HG03139 (cell line): Measurements from ENCODE around the gene PRTFDC1.

Experiments used
- ATAC-seq: cut with Tn5 transposase; IDR thresholded peaks from one replicate; pipeline ENCODE4 v1.9.1; 2021; ENCODE audit not compliant: unreplicated experiment

PRTFDC1 gene

DNA sequence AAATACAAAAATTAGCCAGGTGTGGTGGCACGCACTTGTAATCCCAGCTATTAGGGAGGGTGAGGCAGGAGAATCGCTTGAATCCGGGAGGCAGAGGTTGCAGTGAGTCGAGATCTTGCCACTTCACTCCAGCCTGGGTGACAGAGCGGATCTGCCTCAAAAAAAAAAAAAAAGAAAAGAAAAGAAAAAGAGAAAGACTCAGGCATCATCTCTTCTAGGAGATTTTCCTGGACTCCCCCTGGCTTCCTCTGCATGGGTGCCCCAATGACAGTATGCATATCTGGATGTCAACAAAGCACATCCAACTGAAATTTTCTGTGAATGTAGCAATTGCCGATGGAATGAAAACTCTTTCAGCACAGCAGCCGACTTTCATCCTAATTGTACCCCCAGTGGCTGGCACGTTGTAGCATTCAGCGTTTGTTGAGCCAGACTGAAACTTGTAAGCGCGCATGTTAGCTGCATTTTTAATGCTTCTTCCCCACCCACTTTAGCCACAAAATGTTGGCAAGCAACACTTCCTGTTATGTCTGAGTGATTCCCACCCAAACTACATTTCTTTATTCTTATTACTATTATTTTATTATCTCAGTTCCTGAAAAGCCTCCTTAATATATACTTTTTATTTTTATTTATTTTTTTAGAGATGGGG, 70.2 kb downstream of the PRTFDC1 start:
- ATAC-seq, result no peak

DNA sequence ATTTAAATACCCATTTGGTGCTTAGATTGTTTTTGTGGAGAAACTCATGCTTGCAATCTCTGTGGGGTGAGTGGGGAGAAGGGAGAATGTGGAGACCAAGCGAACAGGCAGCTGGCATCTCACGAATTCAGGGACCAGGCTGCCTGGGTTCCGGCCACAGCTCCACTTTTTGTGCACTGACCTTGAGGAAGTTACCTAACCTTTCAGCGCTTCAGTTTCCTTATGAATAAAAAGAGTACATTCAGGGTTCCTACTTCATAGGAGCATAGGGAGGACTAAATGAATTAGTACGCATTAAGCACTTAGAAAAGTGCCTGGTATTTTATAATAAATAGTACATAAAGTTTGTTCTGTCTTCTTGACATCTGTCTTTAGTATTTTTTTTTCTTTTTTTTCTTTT, 72.5 kb downstream of the PRTFDC1 start:
- ATAC-seq, result no peak

DNA sequence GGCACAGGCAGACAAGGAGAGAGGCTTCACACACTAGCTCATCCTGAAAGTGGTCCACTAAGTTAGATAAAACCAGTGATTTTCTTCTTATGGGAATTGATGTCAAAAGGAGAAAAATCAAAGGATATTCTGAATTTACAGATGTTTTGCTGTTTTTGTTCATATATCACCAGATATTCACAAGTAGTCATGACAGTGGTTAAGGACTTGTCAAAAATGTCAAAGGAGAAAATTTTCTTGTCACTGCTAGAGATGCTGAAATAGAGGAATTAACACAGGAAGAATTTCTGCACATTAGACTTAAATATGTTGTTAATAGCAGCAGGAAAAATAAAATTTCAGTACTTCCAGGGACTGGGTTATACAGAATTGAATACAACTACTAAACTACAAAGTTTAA, 78.3 kb downstream of the PRTFDC1 start:
- ATAC-seq, result no peak

DNA sequence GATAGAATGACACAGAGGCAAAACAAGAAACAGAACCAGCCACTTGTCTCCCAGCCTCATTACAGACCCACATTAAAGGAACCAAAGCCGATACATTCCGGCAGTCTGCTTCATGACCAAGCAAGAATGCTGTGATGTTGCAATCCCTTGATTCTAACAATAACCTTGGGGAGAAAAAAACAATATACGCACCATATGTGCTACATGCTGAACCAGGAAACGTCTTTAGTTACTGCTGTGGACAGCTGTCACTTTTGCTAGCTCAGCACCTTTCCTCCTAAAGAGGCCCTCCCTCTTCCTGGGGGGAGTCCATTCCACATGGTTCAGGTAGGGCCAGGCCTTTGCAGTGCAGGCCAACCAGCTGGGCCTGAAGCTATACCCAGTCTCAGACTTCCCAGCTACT, 79.1 kb downstream of the PRTFDC1 start:
- ATAC-seq, result no peak

DNA sequence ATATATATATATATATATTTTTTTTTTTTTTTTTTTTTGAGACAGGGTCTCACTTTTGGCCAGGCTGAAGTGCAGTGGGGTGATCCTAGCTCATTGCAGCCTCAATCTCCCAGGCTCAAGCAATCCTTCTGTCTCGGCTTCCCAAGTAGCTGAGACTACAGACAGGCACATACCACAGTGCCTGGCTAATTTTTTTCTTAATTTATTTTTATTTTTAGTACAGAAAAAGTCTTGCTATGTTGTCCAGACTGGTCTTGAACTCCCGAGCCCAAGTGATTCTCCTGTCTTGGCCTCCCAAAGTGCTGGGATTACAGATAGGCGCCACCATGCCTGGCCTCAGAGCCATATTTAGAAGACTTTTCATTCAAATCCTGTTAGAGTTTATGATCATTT, 79.6 kb downstream of the PRTFDC1 start:
- no peak for ATAC-seq

DNA sequence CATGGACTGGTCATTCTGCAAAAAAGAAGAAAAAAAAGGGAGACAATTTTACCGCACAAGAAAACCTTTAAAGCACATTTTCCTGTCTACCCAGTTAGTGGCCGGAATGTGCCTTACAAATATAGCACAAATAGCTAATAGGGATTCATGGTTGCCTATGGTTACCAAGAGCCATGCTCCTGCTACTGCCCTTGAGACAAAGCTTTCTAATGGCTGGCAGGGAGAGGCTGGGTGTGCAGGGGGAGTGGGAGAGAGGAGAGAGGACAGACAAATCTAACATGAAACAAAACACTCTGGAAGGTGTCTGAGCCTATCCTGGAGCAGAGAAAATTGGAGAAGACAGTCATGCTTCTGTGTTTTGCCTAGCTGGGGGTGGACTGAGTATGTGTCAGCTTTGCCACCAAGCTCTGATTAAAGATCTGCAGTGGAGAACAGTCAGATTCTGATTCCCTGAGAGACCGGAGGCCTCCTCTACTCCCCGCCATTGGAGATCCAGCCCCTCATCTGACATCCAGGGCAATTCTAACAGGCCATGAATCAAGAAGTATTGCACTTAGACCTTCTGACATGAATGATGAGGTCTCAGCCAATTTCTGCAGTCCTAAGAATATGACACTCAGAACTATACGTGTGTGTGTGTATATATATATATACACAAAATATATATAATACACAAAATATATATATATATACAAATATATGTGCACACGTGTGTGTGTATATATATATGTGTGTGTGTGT, 80.2 kb downstream of the PRTFDC1 start:
- ATAC-seq, result no peak

DNA sequence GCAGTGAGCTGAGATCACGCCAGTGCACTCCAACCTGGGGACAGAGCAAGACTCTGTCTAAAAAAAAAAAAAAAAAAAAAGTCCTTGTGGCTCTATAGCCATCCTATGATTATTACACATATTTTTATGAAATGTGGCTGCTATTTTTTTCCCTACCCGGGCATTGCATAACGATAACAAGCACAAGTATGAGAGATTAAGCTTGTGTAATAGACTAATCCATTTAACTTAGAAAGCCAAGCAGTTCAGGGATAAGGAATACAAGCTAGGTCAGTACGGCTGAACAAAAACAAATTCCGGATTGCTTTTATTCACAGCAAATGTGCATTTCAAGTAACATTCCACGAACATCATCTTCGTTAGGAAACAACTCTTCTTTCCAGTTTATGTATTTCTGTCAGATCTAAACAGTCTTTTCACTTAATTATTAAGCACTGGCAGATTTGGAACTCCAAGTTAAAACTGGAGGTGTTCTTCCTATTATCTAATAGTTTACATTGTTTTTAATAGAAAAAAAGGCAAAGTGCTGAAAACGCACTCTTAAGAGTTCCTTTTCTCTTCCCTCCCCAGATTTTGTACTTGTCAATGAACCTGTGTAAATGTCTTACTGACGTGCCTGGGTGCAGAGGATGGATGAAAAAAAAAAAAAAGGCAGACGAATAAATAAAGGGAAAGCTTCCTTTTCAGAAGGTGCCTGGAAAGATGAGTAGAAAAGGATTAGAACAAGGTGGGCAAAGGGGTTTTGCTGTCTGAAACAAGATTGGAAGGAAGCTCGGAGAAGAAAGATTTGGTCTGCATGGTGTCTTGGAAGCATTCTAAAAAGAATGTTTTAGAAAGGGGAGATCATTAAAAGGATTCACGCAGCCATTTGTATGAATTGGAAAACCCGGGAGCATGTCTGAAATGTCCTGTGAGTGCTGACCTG, 81.1 kb downstream of the PRTFDC1 start:
- no peak for ATAC-seq

DNA sequence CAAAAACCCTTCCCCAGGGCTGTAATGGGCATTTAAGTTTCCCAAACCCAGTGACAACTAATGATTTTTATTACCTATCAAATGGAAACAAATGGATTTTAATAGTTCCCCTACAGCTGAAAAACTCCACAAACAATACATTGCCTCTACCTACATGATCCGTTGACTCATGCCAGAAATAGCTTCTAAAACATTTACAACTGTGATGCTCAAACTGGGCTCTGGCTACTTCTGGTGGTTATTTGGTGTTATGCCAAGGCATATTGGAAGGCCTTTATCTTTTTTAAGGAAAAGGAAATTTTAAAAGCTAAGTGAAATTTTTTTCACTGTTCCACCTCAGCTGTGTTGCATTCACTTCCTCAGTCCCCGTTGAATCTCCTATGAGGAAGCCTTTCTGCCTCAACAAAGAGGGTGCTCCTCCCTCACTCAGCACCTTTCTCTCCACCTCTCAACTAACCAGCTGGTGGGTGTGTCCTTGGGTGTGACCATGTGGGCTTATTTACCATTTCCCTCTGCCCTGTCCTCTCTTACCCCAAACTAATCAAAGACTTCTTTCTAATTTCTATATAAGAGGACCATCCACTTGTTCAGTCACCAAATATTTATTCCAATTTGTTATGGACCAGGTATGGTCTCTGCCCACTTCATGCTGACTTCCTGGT, 82.9 kb downstream of the PRTFDC1 start:
- ATAC-seq, result no peak

DNA sequence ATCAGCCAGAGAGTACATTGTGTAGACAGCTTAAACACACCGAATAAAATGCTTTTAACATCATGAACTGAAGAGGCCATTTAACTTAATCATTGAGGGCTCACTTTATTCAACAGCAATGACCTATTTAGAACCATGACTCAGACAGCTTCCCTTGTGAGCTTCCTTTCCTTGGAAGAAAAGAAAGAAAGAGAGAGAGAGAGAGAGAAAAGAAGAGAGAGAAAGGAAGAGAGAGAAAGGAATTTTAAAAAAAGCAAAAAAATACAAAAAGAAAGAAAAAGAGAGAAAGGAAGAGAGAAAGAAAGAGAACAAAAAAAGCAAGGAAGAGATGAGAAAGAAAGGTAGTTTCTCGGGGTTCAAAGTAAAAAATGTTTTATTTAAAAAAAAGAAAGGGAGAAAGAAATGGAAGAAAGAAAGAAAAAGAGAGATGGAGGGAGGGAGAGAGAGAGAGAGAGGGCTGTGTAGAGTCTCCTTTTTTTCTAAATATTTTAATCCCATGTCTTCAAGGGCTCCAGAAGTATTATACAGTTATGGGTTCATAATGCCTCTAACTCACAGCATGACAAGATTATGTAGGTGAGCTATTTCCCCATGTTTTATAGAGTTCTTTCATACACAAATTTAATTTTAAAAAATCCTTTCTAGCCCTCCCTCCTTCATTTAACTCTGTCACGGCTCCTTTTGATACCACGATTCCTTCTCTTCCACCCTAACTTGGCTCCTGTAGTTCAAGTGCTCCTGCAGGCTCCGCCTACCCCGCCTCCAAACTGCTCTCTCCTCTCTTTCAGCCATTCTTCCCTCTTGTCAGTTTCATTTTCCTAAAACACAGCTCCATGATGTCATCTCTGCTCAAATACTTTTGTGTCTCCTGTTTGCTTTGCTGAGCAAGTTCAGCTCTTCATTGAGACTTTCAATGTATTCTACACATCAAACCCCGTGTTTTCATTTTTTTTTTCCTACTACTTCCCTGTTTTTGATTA, 85.5 kb downstream of the PRTFDC1 start:
- ATAC-seq, result no peak

DNA sequence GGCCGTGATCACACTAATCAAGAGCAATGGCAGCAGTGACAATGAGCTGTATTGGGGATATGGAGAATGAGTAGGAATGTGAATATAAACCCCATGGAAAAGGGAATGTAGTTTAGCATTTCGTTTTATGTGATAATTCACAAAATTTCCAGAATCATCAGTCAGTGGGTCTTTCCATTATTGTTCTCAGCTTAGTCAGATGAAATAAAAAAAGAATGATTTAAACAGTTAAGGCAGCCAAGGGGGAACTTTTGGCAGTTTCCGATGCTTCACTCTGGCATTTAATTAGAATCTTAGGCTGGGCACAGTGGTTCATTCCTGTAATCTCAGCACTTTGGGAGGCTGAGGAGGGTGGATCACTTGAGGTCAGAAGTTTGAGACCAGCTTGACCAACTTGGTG, 86.6 kb downstream of the PRTFDC1 start:
- no peak for ATAC-seq

DNA sequence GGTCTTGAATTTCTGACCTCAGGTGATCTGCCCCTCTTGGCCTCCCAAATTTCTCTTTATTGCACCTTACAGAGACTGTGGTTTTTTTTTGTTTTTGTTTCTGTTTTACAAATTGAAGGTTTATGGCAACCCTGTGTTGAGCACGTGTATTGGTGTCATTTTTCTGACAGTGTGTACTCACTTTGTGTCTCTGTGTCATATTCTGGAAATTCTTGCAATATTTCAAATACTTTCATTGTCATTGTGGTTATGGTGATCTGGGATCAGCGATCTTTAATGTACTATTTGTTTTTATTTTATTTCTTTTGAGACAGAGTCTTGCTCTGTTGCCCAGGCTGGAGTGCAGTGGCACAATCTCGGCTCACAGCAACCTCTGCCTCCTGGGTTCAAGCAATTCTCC, 89.8 kb downstream of the PRTFDC1 start:
- ATAC-seq, result no peak

DNA sequence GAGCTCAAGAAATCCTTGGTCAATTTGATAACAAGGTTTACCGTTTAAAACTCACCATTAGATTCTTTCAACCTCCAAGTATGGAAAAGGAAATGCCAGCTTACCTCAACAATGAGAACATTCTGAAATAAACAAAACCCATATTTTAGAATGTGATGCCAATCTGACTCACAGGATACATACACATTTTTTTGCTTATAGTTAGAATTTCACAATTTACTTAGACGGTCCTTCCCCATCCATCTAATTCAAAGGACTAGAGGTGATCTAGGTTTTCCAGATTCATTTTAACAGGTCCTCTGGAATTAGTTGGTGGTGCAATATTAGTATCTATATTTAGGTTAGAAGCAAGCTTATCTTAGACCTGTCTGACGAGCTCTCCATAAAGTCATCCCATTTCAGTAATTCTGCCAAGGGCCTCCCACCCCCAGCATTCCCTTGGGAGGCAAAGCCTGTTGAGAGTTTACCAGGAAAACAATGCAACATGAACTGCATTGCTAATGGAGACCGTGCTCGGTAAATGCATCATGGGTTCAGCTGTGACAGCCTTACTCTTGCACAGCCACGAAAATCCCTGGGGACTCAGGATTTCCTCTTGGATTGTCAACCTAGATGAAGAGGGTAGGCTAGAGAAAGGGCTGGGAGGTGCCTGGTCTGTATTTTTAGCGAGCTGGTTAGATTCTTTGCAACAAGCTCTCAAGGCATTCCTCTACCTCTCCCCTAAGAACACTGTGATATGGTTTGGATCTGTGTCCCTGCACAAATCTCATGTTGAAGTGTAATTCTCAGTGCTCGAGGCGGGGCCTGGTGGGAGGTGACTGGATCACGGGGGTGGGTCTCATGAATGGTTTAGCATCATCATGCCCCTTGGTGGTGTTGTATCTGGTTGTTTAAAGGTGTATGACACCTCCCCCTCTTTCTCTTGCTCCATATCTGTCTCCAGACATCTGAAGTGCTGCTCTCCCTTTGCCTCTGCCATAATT, 93.8 kb downstream of the PRTFDC1 start:
- ATAC-seq, result no peak

DNA sequence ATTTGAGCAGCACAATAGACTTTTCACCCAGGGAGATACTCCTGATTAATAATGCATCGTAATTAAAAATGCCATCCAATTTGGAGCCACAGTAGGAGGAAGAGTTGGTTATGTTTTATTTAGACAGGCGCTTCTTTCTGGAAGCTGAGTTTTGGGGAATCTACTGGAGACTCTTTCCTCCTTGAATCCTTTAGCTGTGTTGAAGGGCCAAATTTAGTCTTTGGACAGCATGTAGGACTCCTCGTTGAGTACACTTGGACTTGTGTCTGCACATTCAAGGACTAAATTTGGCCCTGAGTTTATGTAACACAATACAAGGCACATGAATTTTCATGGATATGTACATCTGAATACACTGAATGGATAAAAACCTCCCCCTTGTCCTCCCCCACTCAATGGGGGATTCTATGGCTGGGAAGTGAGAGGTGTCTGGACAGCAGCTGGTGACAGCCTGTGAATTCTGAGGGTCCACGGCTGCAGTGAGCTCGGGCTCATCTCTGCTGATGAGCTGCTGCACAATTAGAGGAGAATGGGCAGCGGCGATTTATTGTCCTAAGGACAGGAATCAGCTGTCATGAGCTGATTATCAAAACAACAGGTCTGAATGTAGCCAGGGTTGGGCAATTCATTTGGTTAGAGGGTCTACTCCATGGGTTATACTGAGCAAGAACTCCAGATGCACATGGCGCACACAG, 95.2 kb downstream of the PRTFDC1 start:
- no peak for ATAC-seq

DNA sequence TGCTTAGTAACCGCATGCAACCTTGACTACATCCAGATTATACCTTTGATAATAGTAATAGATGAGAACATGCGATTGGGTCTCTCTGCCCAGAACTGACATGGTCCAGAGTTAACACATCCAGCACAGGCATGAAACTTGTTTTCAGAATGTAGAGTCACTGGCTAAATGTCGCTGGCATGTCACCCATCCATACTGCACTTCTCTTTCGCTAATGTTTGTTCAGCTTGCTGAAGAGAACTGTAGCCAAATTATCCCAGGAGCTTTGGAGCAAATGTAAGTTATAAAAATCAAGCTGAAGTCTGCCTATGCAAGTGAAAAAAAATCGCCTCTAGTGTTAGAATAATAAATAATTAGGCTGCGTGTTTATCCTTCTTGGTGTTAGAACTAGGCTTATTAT, 98.2 kb downstream of the PRTFDC1 start:
- ATAC-seq, result no peak

DNA sequence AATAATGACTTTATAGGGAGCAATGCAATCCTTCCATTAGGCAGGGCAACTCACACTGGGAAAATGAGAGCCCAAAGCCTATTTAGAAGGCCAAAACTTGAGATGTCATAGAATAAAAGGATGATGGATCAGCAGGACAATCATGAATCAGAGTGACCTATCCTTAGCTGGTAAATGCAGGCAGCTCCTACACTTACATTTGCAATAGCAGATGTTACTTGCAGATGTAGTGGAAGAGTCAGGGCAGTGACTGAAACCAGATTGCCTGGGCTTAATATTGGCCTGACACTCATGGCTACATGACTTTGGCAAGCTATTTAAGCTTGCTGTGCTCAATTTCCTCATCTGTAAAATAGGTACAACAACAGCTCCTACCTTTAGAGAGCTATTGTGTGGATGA, 98.7 kb downstream of the PRTFDC1 start:
- no peak for ATAC-seq

DNA sequence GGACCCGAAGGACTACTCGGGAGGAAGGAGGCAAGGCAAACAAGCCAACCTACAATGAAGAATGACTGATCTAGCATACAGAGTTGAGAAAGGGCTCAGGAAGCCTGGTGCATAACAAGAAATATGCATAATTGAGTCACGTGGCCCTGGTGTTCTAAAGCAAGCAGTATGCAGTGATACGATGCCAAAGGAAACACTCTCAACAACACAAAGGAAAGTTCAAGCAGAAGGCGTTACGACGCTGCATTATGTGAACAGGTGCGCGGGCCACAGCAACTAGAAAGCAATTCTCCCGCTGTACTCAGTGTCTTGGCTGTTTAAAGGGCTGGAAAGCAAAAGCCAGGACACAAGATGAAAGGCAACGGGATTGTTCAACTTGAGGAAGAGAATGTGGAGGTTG, 100.8 kb downstream of the PRTFDC1 start:
- ATAC-seq, result no peak

DNA sequence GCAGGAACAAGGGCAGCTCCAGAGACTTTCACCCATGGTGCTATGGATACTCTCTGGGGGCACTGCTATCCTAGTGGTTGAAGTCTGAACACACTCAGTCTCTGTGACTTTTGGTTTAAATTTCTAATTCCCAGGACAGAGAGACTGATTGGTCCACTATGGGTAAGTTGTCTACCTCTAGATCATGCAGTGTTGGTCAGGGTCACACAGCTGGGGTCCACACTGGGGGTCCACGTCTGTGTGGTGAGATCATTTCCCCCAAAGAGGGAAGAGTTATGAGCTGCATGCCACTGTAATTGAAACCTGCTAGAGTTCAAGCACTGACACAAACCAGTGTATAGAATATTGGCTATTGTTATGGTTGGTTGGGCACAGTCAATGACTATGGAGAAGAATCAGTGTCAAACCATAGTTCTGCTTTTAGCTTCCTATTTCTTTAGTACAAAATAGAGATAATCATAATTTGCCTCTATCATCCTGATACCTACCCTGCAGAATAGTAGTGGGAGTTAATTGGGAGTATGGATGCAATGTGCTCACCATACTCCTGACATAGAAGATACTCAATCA, 101.6 kb downstream of the PRTFDC1 start:
- no peak for ATAC-seq
